GM23248 (cell line): ENCODE data around the gene SCNN1A.

Experiments used
- EZH2 ChIP-seq: fragments of 200-600 bp; sonication (generic); IDR thresholded peaks from 2 replicates; pipeline ENCODE4 v1.6.1; 2018; ENCODE audit warnings: antibody characterized with exemption, mild to moderate bottlenecking; ENCODE audit not compliant: insufficient read depth, poor library complexity, severe bottlenecking
- EZH2phosphoT487 ChIP-seq: fragments of 200-600 bp; sonication (generic); IDR thresholded peaks from 2 replicates; pipeline ENCODE4 v1.6.1; 2018; ENCODE audit warnings: antibody characterized with exemption, moderate library complexity, mild to moderate bottlenecking, low read depth; ENCODE audit not compliant: insufficient read depth

DNA sequence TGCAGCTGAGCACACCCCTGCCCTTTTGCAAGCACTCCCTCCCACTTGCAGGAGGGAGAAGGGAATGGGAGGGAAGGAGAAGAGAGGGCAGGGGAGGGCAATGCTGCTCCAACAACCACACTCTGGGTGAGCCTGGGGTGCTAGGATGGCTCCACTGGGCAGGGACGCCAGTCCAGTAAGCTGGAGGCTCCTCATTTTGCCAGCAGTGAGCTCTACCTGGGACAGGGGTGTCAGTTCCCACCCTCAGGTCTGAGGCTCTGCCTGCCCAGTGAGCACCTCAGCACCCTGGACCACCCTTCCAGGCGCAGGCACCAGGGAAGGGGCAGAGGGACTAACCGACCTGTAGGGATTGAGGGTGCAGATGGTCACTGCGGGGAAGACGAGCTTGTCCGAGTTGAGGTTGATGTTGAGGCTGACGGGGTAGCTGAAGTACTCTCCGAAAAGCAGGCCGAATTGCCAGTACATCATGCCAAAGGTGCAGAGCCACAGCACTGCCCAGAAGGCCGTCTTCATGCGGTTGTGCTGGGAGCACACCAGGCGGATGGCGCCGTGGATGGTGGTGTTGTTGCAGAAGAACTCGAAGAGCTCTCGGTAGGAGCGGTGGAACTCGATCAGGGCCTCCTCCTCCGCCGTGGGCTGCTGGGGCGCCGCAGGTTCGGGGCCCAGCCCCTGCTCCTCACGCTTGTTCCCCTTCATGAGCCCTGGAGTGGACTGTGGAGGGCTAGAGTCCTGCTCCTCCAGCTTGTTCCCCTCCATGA is 1.2 kb downstream of the SCNN1A start:
- TF ChIP-seq EZH2 (no peak), EZH2phosphoT487 (no peak)
